NCI-H774 (cell line): Measurements from ENCODE around the gene STRADA.

Experiments
- DNase-seq: peaks from one replicate; lab custom pipeline; 2025; lab: John Stamatoyannopoulos, UW

Gene STRADA

GRCh38 chr17:63701456-63701820, 40.2 kb downstream of the STRADA start:
- no peak for DNase-seq

GRCh38 chr17:63700528-63701455, 40.8 kb downstream of the STRADA start:
- no peak for DNase-seq

- DNase-seq = peak; percentile 55
Observed at GRCh38 chr17:63699638-63700527, 41.7 kb downstream of the STRADA start, which contains the start of gene LIMD2. Gene LIMD2, minus strand, starts transcription at chr17:63700125. Its CDS starts 827 bp downstream, at chr17:63699298.

- no peak for DNase-seq
Observed at GRCh38 chr17:63698886-63699637, 42.5 kb downstream of the STRADA start.

- DNase-seq = no peak
Observed at GRCh38 chr17:63698381-63698885, 43.2 kb downstream of the STRADA start.

GRCh38 chr17:63697341-63698286, 44.0 kb downstream of the STRADA start:
- no peak for DNase-seq

- no peak for DNase-seq
Observed at GRCh38 chr17:63696381-63696961, 45.1 kb downstream of the STRADA start.

GRCh38 chr17:63695889-63696288, 45.7 kb downstream of the STRADA start:
- no peak for DNase-seq

GRCh38 chr17:63694950-63695773, 46.4 kb downstream of the STRADA start:
- no peak for DNase-seq

GRCh38 chr17:63694229-63694949, 47.2 kb downstream of the STRADA start:
- DNase-seq = no peak

GRCh38 chr17:63693411-63694113, 48.0 kb downstream of the STRADA start:
- no peak for DNase-seq

GRCh38 chr17:63692195-63692816, 49.3 kb downstream of the STRADA start:
- no peak for DNase-seq

GRCh38 chr17:63689479-63689878, 52.1 kb downstream of the STRADA start:
- no peak for DNase-seq

- no peak for DNase-seq
Observed at GRCh38 chr17:63688396-63689020, 53.1 kb downstream of the STRADA start.

GRCh38 chr17:63686138-63686685, 55.4 kb downstream of the STRADA start:
- no peak for DNase-seq

GRCh38 chr17:63685578-63685977, 56.0 kb downstream of the STRADA start:
- DNase-seq = no peak

- DNase-seq = no peak
Observed at GRCh38 chr17:63685041-63685440, 56.6 kb downstream of the STRADA start.
